Cortex of kidney (tissue), 1 donor: ENCODE data around the gene HS3ST5.
"Not testable (repeated sequence)": the region's sequence is repeated elsewhere in the genome, so short reads cannot be mapped to it uniquely, and the experiment has no call there.

Experiments used
- DNase-seq: peaks from one replicate; lab custom pipeline; 2025; lab: John Stamatoyannopoulos, UW

Gene HS3ST5

GRCh38 chr6:114151064-114151690 lies 191.6 kb downstream of the HS3ST5 start:
- no peak for DNase-seq

- DNase-seq = not testable (repeated sequence)
Observed at GRCh38 chr6:114149182-114149581, 193.6 kb downstream of the HS3ST5 start.

DNA sequence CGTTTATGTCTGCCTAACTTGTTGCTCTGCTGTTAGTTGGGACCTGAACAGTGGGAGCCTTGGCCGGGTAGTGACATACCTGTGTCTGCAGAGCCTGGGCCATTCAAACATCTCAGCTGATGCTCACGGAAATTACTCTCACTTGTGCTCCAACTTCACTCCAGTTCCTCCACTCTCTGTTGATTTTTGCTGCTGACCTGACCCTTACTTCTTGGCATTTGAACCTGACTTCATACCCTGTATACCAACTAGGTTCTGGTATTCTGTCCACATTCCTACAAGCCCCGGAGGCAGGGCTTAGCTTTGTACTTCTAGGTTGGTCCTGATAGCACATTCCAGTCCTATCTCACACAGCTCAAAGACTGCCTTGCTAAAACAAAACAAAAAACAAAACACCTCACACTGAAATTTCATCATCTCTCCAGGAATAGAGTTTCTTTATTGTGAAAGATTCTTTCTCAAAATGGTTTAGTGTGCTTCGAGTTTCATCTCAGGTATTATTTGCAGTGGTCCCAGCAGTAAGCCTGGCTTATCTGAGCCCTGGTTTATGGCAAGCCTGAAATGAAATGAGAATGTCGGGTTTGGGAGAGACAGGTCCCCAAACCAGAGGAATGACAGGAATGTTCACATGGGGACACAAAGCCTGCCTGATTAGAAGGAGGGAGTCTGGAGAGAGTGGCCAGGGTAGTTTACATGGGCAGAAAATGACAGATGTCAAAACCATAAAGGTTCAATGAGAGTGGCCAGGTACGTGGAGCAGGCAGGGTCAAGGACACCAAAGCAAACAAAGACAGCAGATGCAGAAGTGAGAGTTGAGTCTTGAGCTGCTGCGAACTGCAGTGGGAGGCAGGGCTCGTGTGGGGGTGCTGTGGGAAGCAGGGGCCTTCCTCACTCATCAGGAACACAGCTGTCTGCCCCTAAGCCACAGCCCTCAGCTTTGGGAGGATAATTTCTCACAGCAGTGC lies 197.7 kb downstream of the HS3ST5 start:
- DNase-seq = no peak

GRCh38 chr6:114142258-114142657 lies 200.6 kb downstream of the HS3ST5 start:
- DNase-seq = no peak

DNA sequence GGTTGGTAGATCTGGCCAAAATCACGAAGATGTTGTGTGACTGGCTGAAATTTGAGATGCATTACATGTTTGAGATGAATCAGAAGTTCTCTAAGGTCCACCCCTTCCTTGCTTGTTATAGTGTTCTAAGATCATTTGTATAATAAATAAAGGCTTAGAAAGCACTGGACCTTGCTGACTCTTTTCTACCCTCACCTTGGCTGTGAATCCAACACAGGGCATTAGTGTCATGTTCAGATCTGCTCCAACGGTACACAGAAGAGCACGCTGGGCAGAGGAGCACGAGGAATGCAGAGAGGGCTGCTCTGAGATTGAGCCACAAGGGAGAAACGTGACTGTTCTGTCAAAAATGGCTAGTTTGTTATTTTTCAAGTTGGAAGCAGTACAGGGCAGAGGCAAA lies 202.4 kb downstream of the HS3ST5 start:
- no peak for DNase-seq

DNA sequence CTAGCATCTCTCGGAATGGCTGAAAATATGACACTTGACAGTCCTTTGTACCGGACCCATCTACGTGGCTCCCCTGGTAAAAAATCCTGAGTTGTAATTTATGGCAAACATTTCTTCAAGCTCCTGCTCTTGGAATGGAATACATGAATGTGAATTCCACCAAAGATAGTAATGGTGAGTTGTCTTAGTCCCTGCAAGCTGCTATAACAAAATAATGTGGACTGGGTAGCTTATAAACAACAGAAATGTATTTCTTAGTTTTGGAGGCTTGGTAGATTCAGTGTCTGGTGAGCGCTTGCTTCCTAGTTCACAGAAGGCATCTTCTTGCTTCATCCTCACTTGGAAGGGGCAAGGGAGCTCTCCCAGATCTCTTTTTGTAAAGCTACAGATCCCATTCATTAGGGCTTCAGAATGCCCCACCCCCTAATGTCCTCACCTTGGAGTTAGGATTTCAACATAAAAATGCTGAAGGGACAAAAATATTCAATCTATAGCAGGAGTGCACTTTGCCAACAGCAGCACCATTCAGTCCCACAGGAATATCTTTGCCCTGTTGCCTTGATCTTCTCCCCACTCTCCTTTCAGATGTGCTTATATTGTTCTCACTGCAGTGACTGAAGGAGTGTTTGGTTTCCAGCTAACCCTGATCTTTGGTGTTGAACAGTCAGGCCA lies 204.1 kb downstream of the HS3ST5 start:
- DNase-seq = no peak

DNA sequence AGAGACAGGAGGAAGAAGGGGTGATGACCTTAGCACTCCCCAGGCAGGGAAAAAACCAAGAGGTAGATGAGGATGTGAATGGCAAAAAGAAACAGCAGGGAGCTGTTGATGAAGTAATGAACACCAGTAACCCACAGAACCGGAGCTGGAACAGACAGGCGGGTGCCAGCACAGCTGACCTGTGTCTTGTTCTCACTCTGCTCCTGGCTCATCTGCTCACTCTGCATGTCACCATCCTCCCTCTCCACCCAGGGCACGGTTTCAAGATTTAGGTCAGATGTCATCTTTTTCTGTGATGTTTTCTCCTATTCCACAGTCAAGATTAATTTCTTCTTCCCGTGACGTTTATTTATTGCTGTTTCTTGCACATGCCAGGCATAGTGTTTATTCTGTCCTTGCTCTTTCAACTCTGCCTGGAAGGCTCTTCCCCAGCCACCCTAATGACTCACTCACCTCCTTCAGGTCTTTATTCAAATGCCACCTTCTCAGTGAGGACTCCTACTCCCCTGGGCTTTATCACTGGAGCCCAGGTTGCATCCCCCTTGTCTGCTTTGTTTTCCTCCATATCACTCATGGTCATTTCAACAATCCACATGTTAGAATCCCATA lies 207.4 kb downstream of the HS3ST5 start:
- DNase-seq = no peak

- DNase-seq = no peak
Observed at GRCh38 chr6:114133816-114134215, 209.0 kb downstream of the HS3ST5 start.

DNA sequence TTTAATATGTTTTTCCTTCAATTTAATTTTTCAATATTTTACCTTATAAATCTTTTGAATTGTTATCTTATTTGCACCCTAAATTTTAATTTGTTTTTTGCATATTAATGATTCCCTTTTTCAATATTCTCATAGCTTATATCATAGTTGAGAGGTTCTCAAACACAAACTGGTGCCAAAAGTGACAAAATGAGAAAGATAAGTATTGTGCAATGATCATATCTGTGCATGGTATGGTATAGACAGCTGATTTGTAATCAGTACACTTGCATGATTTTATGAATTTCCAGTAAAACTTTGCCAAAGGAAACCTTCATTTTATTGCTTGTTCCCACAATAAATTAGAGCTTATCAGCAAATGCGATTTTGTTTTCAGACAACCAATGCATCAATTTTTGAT lies 210.9 kb downstream of the HS3ST5 start:
- no peak for DNase-seq

GRCh38 chr6:114125576-114125975 lies 217.2 kb downstream of the HS3ST5 start:
- DNase-seq = no peak

DNA sequence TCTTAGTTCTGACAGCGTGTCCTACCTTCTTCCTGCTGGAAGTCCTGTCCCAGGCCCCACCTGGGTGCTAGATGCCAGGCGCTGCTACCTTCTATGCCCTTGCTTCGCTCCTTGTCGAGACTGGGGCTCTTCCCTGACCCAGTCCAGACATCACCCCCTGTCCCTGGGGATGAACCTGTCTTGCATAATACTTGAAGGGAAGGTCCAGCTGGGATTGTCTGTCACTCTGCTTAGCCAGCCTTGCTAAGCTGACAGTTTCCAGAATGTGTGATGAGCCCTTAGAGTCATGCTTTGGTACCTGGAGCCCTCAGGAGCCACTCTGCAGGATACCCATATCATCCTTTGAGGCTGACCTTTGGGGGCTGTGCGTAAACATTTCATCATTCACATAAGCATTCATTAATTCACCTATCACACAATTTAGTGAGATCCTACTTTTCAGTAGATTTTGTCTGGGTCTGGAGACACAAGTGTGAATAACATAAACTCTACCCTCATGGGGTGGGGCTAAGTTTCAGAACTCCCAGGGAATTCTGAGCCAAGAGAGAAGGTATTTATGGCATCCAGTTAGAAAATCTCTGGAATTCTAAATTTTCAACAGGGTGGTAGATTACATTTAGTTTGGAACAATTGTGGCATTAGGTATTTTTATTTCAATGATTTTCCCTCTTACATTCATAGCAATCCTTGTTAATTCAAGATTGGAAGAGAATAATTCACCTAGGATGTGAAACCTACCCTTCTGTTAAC lies 220.7 kb downstream of the HS3ST5 start:
- DNase-seq = no peak

- no peak for DNase-seq
Observed at GRCh38 chr6:114119056-114119455, 223.8 kb downstream of the HS3ST5 start.

- no peak for DNase-seq
Observed at GRCh38 chr6:114115652-114116051, 227.2 kb downstream of the HS3ST5 start.

DNA sequence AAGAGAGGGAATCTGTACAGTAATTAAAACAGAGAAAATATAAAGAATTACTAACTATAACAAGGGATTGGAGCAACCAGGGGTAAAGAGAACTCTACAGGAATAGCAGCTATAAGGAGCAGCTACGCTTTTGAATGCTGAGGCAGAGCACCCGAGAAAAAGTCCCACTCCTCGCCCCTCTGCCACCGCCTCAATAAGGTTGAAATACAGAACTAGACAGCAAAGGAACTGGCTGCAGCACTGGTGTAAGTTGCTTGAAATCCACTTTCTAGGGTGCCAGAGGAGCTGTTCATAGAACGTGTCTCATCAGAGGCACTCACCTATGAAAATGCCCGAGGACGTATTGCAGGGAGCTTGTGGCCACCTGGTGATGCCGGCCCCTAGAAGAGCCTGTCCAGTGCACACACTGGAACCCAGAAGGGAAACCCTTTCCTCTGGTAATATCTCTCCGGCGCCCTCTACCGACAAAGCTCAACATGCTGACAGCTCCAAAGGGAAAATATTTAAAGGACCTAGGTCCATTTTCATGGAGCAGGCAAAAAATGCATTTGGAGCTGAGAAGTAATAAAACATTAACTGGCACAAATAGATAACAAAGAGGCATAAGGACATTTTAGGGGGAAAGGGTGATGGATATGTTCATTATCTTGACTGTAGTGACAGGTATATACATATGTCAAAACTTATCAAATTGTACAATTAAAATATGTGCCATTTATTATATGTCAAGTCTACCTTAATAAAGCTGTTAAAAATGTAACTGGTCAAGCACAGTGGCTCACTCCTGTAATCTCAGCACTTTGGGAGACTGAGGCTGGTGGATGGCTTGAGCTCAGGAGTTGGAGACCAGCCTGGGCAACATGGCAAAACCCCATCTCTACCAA lies 234.5 kb downstream of the HS3ST5 start:
- no peak for DNase-seq

DNA sequence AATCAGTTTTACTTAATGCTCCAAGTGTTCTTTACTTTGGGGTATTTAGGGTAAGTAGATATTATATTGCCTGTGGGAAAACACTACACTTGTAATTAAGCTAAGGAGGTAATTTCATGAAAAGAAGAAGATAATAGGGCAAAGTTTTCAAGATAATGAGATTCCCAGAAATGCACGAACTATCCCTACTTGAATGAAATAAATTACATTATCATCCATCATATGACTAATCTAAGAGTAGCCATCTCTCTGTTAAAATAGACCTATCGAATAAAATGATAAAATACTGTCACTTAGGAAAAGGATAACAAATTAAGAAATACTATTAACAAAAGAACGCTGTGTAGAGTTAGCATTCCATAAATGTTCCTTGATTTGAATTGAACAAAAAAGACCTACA lies 236.8 kb downstream of the HS3ST5 start:
- no peak for DNase-seq

GRCh38 chr6:114101255-114101654 lies 241.6 kb downstream of the HS3ST5 start:
- no peak for DNase-seq

GRCh38 chr6:114100215-114100994 lies 242.4 kb downstream of the HS3ST5 start:
- DNase-seq = no peak

GRCh38 chr6:114096561-114097172 lies 246.2 kb downstream of the HS3ST5 start:
- no peak for DNase-seq

GRCh38 chr6:114092943-114093342 lies 249.9 kb downstream of the HS3ST5 start:
- no peak for DNase-seq
